Right atrium auricular region (tissue), 2 donors: ENCODE results near the gene APEH. TPM values are rescaled to one million over a fixed set of nuclear protein-coding genes. Genes with fewer than 3 reads are reported as not detected.

Source experiments
- DNase-seq: peaks from one replicate; pipeline ENCODE4 v3.0.0-alpha.2; 2019; ENCODE audit warnings: low spot score
- H3K27ac ChIP-seq, 2 donors: fragments of 200-600 bp; sonication (generic); 1 replicate in 1 of 2; 2 replicates in 1 of 2; pipeline ENCODE4 v1.5.1; 2016 to 2019
- H3K27me3 ChIP-seq, 2 donors: fragments of 200-600 bp; sonication (generic); one replicate each; pipeline versions ENCODE4 v1.5.1 to v1.6.0; 2017 to 2019
- H3K36me3 ChIP-seq: fragments of 200-600 bp; sonication (generic); one replicate; pipeline ENCODE4 v1.5.1; 2016
- H3K4me1 ChIP-seq, 2 donors: fragments of 200-600 bp; sonication (generic); one replicate each; pipeline versions ENCODE4 v1.5.1 to v1.6.0; 2017 to 2019
- H3K4me3 ChIP-seq, 2 donors: fragments of 200-600 bp; sonication (generic); 1 replicate in 1 of 2; 2 replicates in 1 of 2; pipeline ENCODE4 v1.5.1; 2017 to 2019; ENCODE audit warnings: mild to moderate bottlenecking in 1 of 2, moderate library complexity in 1 of 2
- H3K9me3 ChIP-seq, 2 donors: fragments of 200-600 bp; sonication (generic); one replicate each; pipeline ENCODE4 v1.5.1; 2019
- CTCF ChIP-seq, 2 donors: fragments of 200-600 bp; sonication (generic); IDR thresholded peaks; one replicate each; pipeline ENCODE4 v1.5.1; 2019; ENCODE audit warnings: antibody characterized with exemption in 2 of 2
- total RNA-seq, 2 donors: library from RNA; depleted of rRNA; stranded (reverse); fragments of >200 nt; gene quantifications; one replicate each; pipeline ENCODE4 v1.1.0, GENCODE V29; 2016

Gene APEH
- total RNA-seq, 2 donors from 2014 or later: 61.1 to 67.5 TPM

- H3K4me1 ChIP-seq: no peaks in the 10 kb centered on the region
- H3K9me3 ChIP-seq: no peaks in the 10 kb centered on the region
- TF ChIP-seq CTCF (IDR thresholded peaks at IDR 0.05): no peak
- no peak overlapping the region for H3K27ac ChIP-seq
- no peak for DNase-seq
- H3K36me3 ChIP-seq: no peaks in the 10 kb centered on the region
- H3K4me3 ChIP-seq: no peak overlapping the region
- no peaks in the 10 kb centered on the region for H3K27me3 ChIP-seq
Observed at GRCh38 chr3:49661281-49661680, 12.9 kb upstream of the APEH start.

GRCh38 chr3:49662021-49662420 lies 12.1 kb upstream of the APEH start:
- Histone ChIP-seq H3K4me3 (no peak overlapping the region), H3K27me3 (no peaks in the 10 kb centered on the region), H3K27ac (no peak overlapping the region), H3K9me3 (no peaks in the 10 kb centered on the region), H3K4me1 (no peaks in the 10 kb centered on the region), H3K36me3 (no peaks in the 10 kb centered on the region)
- no peak for DNase-seq
- TF ChIP-seq CTCF (IDR thresholded peaks at IDR 0.05): no peak

- Histone ChIP-seq H3K9me3 (no peaks in the 10 kb centered on the region), H3K27ac (no peak overlapping the region), H3K4me3 (no peak overlapping the region), H3K36me3 (no peaks in the 10 kb centered on the region), H3K4me1 (no peaks in the 10 kb centered on the region), H3K27me3 (no peaks in the 10 kb centered on the region)
- DNase-seq: no peak
- TF ChIP-seq CTCF (IDR thresholded peaks at IDR 0.05): no peak
Observed at GRCh38 chr3:49662720-49663413, 11.3 kb upstream of the APEH start.

GRCh38 chr3:49663831-49664230 lies 10.3 kb upstream of the APEH start:
- Histone ChIP-seq H3K27me3 (no peaks in the 10 kb centered on the region), H3K4me3 (no peak overlapping the region), H3K36me3 (no peaks in the 10 kb centered on the region)

GRCh38 chr3:49664300-49664699 lies 9.9 kb upstream of the APEH start:
- Histone ChIP-seq H3K36me3 (no peaks in the 10 kb centered on the region), H3K27me3 (no peaks in the 10 kb centered on the region)
- no peak for TF ChIP-seq CTCF (IDR thresholded peaks at IDR 0.05)

More at GRCh38 chr3:49663831-49664230, 10.3 kb upstream of the APEH start:
- DNase-seq: no peak
- Histone ChIP-seq H3K9me3 (no peaks in the 10 kb centered on the region), H3K27ac (no peak overlapping the region), H3K4me1 (no peaks in the 10 kb centered on the region)
- no peak for TF ChIP-seq CTCF (IDR thresholded peaks at IDR 0.05)

More at GRCh38 chr3:49664300-49664699, 9.9 kb upstream of the APEH start:
- Histone ChIP-seq H3K9me3 (no peaks in the 10 kb centered on the region), H3K4me1 (no peaks in the 10 kb centered on the region), H3K4me3 (no peak overlapping the region), H3K27ac (no peak overlapping the region)
- no peak for DNase-seq
